Measurements from ENCODE around the gene GPNMB. TPM values are rescaled to one million over a fixed set of nuclear protein-coding genes. Genes with fewer than 3 reads are reported as not detected.
"Not testable (repeated sequence)": the region's sequence is repeated elsewhere in the genome, so short reads cannot be mapped to it uniquely, and the experiment has no call there.

The GPNMB gene
- 60.9 and 93.7 TPM in 2 replicates for total RNA-seq

DNA sequence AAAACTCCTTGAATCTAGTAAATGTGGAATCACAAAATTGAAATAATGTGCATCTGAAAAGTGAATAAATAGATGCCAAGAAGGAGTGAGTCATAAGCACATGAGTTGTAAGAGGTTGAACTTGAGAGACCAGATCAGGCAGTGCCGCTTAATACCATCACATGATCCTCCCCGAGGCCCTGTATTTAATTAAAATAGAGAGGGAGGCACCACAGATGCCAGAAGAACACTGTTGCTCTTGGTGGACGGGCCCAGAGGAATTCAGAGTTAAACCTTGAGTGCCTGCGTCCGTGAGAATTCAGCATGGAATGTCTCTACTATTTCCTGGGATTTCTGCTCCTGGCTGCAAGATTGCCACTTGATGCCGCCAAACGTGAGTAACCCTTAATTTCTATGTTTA lies at the start of gene GPNMB:
Gene GPNMB (plus strand): TSS at position 221 of the 400 bp plus-strand sequence. CDS start 83 bp downstream, at position 304.
- H3K4me3 ChIP-seq (ENCODE audit: low read depth, low read length): peak within 1 kb of the TSS; percentile 52
- peak; percentile 83 for DNase-seq (ENCODE audit: low read depth)
- TF ChIP-seq, protein P1, sequence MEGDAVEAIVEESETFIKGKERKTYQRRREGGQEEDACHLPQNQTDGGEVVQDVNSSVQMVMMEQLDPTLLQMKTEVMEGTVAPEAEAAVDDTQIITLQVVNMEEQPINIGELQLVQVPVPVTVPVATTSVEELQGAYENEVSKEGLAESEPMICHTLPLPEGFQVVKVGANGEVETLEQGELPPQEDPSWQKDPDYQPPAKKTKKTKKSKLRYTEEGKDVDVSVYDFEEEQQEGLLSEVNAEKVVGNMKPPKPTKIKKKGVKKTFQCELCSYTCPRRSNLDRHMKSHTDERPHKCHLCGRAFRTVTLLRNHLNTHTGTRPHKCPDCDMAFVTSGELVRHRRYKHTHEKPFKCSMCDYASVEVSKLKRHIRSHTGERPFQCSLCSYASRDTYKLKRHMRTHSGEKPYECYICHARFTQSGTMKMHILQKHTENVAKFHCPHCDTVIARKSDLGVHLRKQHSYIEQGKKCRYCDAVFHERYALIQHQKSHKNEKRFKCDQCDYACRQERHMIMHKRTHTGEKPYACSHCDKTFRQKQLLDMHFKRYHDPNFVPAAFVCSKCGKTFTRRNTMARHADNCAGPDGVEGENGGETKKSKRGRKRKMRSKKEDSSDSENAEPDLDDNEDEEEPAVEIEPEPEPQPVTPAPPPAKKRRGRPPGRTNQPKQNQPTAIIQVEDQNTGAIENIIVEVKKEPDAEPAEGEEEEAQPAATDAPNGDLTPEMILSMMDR (IDR thresholded peaks at IDR 0.05; ENCODE audit: insufficient read depth, low read depth, low read length): no peak

DNA sequence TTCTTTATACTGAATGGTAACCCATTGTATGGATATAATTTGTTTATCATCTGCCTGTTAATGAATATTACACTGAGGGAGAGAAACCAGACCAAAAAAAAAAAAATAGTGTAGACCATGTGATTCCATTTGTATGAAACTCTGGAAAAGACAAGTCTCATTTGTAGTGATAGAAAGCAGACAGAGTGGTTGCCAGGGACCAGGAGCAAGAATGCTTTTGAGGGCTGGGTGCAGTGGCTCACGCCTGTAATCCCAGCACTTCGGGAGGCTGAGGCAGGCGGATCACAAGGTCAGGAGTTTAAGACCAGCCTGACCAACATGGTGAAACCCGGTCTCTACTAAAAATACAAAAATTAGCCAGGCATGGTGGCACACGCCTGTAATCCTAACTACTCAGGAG lies 48.8 kb upstream of the GPNMB start:
- H3K4me3 ChIP-seq (ENCODE audit: low read depth, low read length); DNase-seq (ENCODE audit: low read depth): not testable (repeated sequence)

DNA sequence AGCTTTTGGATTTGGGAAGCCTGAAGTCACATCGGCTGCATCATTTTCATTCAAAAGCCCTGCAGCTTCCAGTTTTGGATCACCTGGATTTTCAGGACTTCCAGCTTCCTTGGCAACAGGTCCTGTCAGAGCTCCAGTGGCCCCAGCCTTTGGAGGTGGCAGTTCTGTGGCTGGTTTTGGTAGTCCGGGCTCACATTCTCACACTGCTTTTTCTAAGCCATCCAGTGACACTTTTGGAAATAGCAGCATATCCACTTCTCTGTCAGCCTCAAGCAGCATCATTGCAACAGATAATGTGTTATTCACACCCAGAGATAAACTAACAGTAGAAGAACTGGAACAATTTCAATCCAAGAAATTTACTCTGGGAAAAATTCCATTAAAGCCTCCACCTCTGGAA lies 46.2 kb upstream of the GPNMB start:
- no peak for DNase-seq (ENCODE audit: low read depth)
- TF ChIP-seq, protein P1 (IDR thresholded peaks at IDR 0.05; ENCODE audit: insufficient read depth, low read depth, low read length): no peak
- no peak overlapping the region for H3K4me3 ChIP-seq (ENCODE audit: low read depth, low read length)

DNA sequence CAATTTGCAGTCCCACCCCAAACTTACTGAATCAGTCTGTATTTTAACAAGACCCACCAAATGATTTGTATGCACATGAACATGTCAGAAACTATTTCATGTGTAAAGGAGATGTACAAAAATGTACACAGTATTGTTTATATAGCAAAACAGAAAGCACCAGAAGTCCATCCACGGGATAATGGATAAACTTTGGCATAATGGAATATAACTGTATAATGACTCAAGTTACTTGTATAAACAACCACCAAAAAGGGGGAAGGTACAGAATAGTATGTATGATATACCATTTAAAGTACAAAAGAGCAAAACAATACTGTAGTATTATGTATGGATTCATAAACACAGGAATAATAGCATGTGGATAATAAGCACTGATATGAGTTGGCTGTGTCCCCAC lies 42.3 kb upstream of the GPNMB start:
- no peak overlapping the region for H3K4me3 ChIP-seq (ENCODE audit: low read depth, low read length)
- TF ChIP-seq, protein P1 (IDR thresholded peaks at IDR 0.05; ENCODE audit: insufficient read depth, low read depth, low read length): no peak
- DNase-seq (ENCODE audit: low read depth): no peak

DNA sequence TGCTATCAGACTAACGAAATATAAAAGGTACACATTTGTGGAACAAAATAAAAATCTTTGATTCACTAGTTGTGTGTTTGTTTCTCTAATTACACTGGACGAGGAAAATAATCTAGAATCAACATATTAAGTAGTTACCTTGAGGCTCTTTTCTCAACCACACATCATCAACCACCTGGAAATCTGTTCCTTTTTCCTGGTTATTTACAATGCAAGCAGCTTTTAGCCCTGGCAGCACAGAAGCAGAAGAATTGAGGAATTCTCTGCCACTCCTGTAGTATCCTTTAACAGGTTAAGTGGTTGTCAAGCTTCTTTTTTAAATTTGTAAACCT lies 41.0 kb upstream of the GPNMB start:
- DNase-seq (ENCODE audit: low read depth): no peak
- H3K4me3 ChIP-seq (ENCODE audit: low read depth, low read length): no peak overlapping the region
- TF ChIP-seq, protein P1 (IDR thresholded peaks at IDR 0.05; ENCODE audit: insufficient read depth, low read depth, low read length): no peak

DNA sequence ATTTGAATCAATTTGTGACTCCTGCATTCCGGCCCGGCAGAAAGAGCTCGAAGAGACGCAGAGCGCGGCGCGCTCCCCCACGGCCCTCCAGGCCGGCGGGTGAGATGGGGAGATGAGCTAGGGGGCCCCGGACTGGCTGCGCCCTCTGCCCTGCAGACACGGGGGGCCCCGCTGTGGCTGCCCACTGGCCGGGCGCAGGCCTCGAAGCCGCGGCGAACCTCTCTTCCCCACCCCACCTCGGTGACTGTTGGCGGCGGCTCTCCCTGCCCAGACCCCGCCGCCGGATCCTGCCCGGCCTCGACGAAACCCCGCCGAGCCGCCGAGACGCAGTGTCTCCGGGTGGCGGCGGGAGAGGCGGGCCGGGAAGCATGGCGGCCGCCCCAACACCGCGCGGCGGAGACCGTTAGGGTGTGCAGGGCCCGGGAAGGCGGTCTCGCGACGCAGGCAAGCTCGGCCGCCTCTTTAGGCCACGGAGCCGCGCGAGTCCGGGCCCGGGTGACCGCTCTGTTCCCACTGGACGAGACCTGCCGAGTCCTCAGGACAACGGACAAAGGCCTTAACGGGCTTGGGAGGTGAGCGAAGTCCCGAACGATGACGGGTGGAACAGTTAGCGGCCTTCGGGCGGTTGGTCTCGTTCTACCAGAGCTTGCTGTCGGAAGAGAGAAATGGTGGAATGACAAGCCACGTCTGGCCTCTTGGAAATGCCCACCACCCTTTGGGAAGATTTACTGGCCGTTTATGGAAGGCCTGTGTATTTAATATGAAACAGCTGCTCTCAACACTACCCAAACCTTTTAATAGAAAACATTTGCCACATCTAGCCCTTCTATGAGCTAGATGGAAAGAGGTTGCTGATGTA lies 40.4 kb upstream of the GPNMB start:
- H3K4me3 ChIP-seq (ENCODE audit: low read depth, low read length): peak overlapping the region; percentile 25

DNA sequence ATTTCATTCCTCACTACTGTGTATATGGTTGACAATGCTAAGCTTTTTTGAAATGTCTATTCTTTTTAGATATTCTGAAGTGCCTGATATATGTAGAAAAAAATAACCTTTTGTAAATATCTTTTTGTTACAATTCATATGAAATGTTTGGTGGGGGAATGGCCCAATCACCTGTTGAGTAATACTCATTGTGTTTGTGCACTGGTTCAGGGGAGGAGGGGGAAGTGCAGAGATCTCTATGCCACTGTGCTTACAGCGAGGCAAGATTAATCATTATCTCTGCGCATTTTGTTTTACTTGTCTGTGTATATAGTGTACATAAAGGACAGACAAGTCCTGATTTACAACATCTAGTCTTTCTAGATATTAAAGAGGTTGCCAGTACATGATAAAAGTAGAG lies 39.6 kb upstream of the GPNMB start:
- no peak overlapping the region for H3K4me3 ChIP-seq (ENCODE audit: low read depth, low read length)
- TF ChIP-seq, protein P1 (IDR thresholded peaks at IDR 0.05; ENCODE audit: insufficient read depth, low read depth, low read length): no peak
- DNase-seq (ENCODE audit: low read depth): no peak

More for the DNA sequence above, 40.4 kb upstream of the GPNMB start:
- no peak for DNase-seq (ENCODE audit: low read depth)
- TF ChIP-seq, protein P1 (IDR thresholded peaks at IDR 0.05; ENCODE audit: insufficient read depth, low read depth, low read length): no peak

Measured in fibroblast of villous mesenchyme (primary cell).